Measurements from ENCODE around the gene CSF3R.

The CSF3R gene

DNA sequence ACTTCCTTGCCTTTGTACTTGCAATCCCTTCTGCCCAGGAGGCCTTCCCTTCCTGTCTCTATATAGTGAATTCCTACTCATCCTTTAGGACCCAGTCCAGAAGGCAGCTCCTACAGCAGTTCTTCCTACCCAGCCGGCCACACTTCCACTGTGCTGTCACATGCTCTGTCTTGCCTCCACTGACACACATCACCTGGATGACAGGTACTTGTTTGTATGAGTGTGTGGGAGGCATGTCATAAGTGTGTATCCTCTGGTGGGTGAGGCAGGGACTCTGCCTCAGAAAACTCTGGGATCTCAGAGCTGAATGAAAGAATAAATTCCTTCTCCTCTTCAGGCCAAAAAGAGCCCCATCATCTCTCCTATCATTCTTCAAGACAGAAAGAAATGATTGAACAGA, 27.3 kb downstream of the CSF3R start:
- no peak for DNase-seq

DNA sequence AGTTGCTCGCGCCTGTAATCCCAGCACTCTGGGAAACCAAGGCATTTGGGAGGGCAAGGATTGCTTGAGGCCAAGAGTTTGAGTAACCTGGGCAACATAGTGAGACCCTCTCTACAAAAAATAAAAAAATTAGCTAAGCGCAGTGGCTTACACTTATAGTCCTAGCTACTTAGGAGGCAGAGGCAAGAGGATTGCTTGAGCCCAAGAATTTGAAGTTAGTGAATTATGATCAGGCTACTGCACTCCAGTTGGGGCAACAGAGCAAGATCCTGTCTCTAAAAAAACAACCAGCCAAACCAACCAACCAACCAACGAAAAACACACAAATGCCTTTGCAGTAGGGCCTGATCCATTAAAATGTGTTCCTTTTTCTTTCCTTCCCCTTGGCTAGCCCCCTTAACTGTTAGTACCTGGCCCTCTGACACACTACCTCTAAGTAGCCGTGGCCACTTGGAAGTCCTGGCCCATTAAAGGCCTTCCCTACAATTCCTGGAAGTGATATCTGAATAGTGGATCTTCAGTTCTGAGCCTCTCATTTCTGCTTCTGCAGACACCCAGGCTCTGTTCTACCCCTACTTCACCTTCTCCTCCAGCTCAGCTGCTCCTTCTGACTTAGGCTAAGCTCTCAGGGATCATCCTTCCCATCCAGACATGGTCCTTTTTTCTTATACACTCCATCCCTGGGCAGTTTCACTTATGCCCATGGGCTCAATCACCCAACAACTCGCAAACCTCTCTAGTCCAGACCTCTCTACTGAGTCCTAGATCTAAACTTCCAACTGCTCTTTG, 28.9 kb downstream of the CSF3R start:
- DNase-seq = no peak

DNA sequence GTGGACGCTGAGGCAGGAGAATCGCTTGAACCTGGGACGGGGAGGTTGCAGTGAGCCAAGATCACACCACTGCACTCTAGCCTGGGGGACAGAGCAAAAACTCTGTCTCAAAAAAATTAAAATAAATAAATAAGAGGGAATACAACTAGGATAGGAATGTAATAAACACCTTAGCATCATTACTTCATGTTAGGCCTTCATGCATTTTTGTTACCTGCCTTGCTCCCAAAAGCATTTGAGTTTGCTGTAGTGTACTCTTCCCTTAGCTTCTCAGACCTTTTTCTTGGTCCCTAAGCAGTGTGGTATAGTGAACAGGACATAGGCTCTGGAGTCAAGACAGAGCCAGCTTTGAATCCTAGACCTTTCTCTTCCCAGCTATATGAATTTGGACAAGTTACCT, 29.7 kb downstream of the CSF3R start:
- DNase-seq = no peak

DNA sequence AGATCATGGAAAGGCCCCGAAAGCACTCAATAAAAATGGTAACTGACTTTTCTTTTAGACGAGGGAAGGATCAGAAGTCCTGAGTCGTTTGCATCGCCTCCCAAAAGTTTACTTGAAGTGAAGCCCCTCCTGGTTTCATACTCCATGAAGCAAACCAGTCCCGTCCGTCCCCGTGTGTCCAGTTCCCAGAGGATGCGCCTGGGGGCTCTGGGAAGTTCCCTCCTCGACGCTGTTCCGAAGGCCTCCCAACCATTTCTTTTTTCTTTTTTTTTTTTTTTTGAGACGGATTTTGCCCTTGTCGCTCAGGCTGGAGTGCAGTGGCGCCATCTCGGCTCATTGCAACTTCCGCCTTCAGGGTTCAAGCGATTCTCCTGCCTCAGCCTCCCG, 31.8 kb downstream of the CSF3R start:
- no peak for DNase-seq

DNA sequence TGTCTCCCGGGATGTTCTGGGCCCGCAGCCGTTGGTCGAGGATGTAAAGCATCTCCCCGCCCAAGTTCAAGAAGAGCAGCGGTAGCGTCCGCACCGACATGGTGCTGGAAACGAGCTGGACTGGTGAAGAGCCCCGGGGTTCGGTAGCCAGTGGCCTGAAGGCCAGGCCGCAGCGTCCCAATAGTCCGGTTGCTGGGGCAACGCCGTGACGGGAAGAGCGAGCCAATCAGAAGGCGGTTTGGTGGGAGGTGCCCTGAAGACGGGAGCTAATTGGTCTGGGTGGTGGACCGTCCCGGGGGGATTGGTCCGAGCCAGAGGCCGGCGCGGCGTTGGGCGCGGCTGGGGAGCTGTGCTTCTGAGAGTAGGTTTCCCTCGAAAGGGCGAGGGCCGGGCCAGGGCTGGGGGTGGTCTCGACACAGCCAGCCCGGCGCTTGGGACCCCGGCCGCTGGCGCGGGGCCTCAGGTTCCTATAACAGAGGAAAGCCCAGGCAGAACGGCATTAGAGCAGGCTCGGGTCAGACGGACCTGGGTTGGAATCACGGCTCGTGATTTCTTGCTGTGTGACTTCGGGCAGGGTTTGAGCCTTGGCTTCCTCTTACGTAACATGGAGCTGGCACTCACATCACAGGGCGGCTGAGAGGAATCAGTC, 32.3 kb downstream of the CSF3R start, which contains the start of gene OSCP1:
OSCP1 (minus strand) TSS at position 182 of the 649 bp plus-strand sequence; CDS start at position 100, 82 bp downstream.
- DNase-seq = peak; percentile 63 to 95 (median 91)

DNA sequence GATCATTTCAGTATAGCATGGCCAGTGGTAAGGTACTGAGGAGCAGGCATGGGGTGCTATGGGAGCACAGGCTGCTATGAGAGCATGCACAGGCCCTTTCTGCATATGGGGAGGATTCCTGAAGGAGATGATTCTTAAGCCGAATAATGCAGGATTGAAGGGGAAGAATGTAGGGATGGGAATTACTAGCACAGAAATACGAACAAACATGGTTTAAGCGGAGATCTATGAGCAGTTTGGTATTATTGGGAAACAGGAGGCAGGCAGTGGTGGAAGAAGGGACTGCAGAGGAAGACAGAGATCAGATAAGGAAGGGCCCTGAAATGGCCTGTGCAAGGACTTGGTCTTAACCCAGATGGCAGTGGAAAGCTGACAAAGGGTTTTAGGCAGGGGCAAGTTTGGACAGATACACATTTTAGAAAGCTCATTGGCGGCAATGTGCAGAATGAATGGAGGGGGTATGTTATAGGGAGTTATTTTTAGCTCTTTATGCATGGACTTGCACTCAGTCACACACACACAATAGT, 34.1 kb downstream of the CSF3R start:
- DNase-seq = no peak

DNA sequence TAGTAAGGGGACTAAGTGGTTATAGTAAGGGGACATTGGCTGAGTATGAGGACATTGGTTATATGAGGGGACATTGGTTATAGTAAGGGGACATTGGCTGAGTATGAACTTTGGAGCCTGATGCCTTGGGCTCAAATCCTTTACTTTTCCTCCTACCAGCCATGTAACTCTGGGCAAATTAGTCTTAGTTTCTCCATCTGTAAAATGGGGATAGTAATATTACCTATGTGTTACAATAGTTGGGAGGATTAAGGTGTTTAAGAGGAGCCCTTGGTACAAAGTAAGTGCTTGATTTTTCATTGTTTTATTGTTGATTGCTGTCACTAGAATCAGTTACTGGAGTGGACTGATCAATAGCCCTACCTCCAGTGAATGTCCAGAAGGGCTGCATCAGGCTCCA, 35.3 kb downstream of the CSF3R start:
- no peak for DNase-seq

DNA sequence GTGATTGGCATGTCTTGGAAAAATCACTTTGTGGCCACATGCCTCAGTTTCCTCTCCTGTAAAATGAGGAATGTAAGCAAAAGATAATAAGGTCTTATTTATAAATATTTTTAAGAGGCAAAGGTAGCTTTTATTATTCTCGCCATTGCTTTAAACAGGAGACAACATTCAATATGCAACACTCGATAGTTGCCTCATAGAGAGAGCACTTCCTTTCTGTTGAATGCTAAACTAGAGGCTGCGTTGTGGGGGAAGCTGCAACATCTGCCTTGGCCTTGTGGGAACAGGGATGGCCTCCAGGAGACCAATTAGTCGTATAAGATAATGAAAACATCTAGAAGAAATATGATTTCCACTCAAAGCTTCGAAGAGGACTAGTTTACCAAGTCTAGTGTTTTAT, 36.0 kb downstream of the CSF3R start:
- no peak for DNase-seq

DNA sequence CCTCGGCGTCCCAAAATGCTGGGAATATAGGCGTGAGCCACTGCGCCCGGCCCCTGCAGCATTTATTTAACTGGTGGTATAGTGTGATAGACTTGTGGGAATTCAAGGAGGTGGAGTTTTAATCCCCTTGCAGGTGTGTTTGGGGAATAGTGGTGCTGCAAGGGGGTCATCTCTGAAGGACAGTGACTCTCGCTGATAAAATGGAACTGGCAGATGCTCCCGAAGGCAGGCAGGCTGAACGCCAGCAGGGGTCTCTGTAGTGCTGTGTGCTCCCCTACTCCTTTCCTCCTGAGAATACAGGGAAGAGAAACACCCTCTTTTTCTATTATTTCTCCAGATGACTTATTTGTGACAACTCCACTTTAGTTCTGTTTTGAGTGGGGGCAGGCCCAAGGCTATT, 36.4 kb downstream of the CSF3R start:
- peak in 1 of 14 donors; percentile 10 for DNase-seq

DNA sequence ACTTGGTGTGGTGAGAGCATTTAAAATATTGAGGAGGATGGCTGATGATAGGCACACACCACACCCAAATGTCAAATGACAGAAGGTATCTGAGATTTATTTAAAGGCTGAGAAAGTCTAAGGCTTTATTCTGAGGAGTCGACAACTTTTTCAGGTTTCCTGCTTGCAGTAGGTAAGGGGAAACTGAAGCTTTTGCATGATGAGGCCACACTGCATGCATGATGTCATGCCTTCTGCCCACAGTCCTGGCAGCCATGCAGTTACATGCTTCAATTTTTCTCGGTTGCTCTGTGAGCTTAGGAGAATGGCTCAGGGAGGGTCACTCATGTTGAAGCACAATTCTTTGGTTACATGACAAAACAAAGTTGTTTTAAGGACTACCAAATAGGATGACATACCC, 39.4 kb downstream of the CSF3R start:
- no peak for DNase-seq

DNA sequence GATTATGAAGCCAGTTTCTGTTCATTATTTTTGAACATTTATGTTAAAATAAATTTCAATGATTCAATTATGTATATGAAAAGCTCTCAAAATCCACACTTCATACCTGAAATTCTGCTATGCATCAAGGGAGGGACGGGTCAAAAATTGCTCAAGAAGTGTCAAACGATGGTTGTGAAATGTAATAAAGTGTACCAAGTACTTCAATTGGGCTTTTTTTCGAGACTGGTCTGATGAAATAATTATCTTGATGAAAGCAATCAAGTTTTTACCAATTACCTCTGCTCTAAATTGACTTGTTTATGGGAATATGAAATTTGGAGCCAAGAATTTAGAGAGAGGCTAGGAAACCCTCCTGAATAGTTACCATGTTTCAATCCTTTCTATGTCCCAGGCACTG, 40.4 kb downstream of the CSF3R start:
- DNase-seq = no peak

DNA sequence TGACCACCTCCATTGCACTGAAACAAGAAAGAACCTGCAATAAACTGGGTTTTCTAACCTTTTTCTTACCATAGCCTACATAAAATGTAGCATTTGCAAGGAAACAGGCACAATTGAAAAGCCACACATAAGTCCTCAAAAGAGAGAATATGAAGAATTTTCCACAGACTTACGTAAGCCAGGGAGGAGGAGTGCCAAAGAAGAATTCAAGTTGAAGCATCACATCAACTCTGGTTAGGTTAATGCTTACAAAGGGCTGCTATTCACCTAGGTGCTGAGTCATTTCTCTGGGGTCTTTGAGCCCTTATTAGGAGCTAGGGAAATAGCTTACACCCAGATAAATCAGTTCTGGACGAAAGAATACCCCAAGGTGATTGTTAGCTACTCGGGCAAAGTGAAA, 42.1 kb downstream of the CSF3R start:
- no peak for DNase-seq

DNA sequence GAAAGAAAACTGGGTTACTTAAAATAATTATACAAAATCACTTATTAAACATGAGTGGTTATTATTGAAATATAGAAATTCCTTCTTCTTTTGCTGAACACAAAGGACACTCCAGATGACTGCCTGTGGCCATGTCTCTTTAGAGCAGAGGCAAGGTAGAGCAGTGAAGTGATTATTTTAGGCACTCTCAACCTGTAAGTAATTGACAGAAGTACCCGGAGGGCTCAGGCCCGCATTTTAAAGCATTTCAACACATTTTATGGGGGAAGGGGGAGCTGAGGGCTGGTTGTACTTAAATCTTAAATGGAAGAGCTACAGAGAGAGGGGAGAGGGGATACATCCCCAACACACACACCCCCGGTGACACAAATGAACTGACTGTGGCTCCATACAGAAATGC, 42.7 kb downstream of the CSF3R start:
- no peak for DNase-seq

DNA sequence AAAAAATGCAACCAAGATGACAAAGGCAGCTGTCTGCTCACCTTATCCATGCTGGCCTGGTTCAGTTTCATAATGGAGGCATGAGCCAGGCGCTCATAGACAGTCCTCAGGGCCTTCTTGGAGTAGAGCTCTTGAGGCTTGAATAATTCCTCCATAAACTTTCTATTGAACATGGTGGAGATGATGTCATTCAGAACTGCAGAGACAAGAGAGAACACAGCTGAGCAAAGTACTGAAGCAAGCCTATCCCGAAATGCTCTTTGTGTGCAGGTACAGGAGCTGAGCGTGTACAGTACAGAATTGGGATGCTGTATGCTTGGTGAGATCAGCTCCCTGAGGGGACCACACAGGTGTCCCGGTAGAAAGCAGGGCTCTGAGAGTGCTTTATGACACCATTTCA, 44.0 kb downstream of the CSF3R start:
- DNase-seq = no peak

DNA sequence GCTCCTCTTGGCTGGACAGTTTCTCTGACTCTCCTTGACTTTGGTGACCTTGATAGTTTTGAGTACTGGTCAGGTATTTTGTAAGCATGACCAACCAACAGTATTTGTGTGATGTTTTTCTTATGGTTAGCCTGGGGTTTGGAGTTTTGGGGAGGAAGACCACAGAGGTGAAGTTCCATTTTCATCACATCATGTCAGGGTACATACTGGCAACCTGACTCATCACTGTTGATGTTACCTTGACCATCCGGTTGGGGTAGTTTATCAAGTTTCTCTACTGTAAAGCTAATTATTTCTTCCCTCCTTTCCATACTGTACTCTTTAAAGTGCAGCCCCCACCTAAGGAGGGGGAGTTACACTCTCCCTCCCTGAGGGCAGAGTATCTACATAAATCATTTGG, 45.9 kb downstream of the CSF3R start:
- DNase-seq = no peak

DNA sequence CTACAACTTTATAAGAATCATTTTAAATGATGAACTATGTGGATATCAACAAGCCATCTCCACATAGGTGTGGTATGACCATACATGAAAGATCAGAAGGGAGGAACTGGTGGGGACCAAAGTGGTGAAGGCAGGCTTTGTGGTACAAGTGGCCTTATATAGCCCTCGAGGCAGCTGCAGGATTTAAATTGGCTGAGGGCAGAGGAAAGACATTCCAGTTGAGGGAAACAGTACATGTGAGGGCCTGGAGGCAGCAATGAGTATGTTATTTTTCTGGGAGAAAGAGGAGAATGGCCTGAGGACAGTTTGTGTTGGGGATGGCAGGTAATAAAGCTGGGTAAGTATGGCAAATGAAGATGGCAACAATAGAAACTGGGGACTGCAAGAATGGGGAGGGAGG, 49.6 kb downstream of the CSF3R start:
- no peak for DNase-seq

DNA sequence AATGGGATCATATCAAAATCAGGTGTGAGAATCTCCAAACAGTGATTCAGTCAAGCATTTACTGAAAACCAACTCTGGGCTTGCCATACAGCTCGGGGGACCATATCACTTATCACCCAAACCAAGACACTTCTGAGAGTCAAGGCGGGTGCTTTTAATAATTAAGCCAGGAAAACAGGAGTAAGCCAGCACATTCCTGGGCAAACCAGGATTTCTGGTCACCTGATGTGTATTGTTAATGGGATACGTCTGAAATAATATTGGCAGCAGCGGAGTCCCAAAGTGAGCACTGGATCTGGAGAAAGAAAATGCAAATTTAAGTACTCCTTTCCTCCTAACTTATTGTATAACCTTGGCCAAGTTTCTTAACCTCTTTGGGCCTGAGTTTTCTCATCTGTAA, 50.1 kb downstream of the CSF3R start:
- DNase-seq = no peak

DNA sequence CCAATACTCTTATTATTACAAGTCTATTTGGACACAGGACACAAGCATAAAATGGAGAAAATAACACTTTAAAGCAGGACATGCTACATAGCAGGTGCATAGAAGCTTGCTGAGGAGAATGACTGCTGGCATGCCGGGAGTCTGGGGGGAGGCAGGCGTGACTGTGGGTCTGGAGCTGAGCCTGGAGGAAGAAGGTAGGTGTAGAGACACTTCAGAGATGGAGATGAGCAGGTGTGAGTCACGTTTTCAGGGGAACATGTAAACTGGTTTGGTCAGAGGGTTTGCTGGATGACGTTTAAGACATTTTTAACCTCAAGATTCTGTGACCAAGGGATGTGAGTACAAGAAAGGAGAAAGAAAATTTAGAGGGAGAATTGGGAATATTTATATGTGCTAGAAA, 56.9 kb downstream of the CSF3R start:
- DNase-seq = no peak

DNA sequence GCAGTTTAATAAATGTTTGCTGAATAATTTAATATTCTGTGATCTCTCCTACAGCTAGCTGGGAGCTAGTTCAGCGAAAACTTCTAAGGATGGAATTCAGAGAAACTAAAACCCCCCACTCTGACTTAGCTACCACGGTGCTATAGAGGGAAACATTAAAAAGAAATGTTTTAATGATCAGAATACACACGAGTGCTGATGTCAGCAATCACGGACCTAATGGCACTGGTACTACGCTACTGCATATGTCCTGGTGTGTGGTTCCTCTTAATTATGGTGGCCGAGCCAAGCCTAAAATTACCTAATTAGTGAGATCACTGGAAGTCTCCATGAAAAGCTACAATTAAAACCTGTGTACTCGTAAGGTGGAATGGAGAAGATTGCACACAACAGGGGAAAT, 61.1 kb downstream of the CSF3R start:
- DNase-seq = no peak

DNA sequence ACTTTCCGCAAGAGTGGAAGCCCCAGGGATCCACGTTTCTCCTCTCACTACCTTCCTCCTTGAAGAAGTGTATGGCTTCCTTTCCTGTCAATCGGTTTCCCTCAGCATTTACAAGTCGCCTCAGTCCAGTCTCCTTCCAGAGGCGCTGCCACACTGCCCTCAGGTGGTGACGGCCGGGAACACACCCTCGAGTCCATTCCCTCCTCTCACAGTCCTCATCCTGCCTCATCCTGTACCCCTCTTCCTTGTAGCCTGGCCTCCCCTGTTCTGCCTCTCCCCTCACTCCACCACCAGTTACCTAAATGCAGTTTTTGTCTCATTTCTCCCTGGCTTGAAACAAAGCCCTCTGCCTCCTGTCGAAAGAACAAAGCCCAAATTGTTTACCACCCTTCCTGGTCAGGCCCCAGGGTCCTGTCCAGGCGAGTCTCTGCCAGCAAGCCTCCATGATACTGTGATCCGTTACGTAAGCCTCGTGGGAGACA, 61.8 kb downstream of the CSF3R start:
- DNase-seq = peak in 13 of 14 donors; percentile 27 to 82 (median 68)

DNA sequence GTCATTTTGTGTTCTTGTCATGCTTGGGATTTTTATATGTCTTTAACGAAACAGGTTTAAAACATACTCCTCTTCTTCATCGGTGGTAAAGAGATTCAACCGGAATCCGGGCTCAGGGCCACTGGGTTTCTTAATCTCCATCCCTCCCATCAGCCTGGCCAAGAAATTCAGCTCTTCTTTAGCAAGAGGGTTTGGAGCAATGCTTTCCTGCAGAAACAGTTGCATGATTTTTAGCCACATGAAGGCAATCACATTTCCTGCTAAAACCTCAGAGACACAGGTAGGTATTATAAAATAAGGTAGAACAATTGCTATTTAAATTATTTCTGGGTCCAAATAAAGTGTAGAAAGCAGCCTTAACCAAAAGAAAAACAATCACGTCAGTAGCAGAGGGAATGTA, 62.3 kb downstream of the CSF3R start:
- no peak for DNase-seq

DNA sequence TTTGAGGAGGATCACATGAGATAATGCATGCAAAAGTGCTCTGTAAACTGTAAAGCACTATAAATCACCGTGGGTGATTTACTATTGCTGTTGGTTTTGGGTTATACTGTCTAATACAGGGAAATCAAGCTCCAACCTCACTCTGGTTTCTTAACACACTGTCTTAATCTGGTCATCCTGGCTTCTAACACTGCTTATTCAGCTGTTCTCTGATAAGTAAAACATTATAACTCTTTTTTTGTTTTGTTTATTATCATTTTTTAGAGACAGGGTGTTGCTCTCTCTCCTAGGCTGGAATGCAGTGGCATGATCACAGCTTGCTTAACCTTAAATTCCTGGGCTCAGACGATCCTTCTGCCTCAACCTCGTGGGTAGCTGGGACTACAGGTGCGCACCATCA, 63.1 kb downstream of the CSF3R start:
- DNase-seq = no peak

DNA sequence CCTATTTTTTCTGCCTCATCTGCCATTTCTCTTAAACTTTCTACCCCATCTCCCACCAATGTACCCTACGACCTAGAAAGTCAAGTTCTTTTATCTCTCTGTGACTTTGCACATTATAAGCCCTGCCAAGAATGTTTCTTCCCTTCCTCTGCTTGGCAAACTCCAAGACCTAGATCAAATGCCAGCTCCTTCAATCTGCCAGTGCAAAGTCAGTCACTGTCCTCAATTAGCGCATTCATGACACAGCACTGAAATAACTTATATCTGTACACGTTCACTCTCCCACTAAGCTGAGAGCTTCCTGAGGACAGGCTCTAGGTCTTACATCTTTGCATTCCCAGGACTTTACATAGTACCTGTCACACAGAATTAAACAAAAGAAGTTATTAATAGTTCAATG, 63.6 kb downstream of the CSF3R start:
- no peak for DNase-seq

DNA sequence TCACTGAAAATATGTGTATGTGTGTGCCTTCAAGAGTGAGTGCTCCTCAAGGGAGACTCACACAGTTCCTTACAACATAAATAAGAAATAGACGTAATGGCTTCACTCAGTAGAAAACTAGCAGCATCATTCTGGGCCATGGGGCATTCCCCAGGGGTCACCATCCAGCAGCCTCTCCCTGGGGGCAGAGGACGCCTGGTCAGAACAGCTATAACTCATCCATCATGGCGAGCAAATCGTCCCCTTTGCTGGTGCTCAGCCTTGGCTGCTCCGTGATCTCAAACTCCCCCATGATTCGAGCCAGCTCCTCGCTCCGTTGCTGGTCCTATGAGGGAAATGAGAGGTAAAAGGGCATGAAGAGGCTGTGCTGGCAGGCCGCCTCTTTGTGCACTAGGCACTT, 64.8 kb downstream of the CSF3R start:
- no peak for DNase-seq

All from C1 segment of cervical spinal cord (tissue), 14 donors.